ENCODE measurements around the gene MECP2. TPM values are rescaled to one million over a fixed set of nuclear protein-coding genes. Genes with fewer than 3 reads are reported as not detected.

MECP2 gene
- total and polyA plus RNA-seq, 10 of the 15 experiments (the other 5 are each of a cell fraction or from before 2014, with no cell fraction given) = 1.3 to 32.7 (median 13.7) TPM

DNA sequence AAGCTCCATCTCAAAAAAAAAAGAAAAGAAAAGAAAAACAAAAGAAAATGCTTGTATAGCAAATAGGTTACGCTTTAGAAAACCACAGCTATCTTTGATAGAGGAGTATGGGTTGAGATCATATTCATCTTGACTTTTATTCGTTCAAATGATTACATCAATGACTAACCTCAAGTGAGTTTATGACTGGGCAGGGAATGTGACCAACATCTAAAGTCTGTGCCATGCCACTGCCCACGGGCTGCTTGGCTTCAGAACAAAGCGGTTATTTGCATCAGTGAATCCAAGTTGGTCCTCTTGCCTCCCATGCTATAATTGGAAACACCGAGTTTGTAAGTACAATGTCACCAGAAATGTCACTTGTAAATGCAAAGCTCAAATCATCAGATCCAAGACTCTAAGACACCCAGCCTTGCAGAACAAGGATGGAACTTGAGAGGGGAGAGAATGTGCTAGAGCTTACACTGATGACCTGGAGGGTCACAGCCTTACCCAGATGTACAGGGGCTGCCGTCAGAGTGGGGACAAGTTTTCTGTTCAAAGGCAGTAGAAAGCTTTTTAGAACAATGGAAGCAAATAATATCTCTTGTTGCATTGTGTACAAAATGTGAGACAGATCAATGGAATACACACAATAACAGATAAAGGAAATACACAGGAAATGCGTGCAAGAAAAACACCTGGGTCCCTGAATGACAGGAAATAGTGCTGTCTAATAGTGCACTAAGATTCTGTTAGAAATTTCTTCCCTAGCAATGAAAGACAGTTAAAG is 38.1 kb upstream of the MECP2 start:
- in situ Hi-C loops (cut with MboI) (loop anchor here (25.0 kb wide), 3 partner anchors 177 to 1277 kb away; partner anchors contain the start of genes G6PD and IKBKG), intact Hi-C loops (cut with micrococcal nuclease; ENCODE audit: unreplicated experiment) (no loop called here)
- TF ChIP-seq ZNF217 (IDR thresholded peaks at IDR 0.05) (no peak), DPF2 (IDR thresholded peaks at IDR 0.05) (no peak), YY1 (IDR thresholded peaks at IDR 0.05; ENCODE audit: low read depth, low read length) (no peak), SP1 (IDR thresholded peaks at IDR 0.05; ENCODE audit: low read depth, low read length) (no peak), YBX1 (IDR thresholded peaks at IDR 0.05) (no peak), ZNF24 (IDR thresholded peaks at IDR 0.05) (no peak), HDAC2 (IDR thresholded peaks at IDR 0.05) (no peak), BRCA1 (IDR thresholded peaks at IDR 0.05; ENCODE audit: low read depth, low read length) (no peak), SREBF1 (IDR thresholded peaks at IDR 0.05; ENCODE audit: low read length) (no peak), RCOR1 (conservative IDR thresholded peaks at IDR 0.05; ENCODE audit: low read depth, low read length) (no peak), POLR2AphosphoS5 (IDR thresholded peaks at IDR 0.05; ENCODE audit: low read length) (no peak), KAT2A (conservative IDR thresholded peaks at IDR 0.05; ENCODE audit: control insufficient read depth, low read depth, low read length) (no peak), MEF2B (IDR thresholded peaks at IDR 0.05; ENCODE audit: partially characterized antibody, poor library complexity, severe bottlenecking) (no peak), ZNF384 (IDR thresholded peaks at IDR 0.05; ENCODE audit: borderline replicate concordance, low read depth, low read length) (no peak), RB1 (IDR thresholded peaks at IDR 0.05; ENCODE audit: borderline replicate concordance) (no peak), LARP7 (IDR thresholded peaks at IDR 0.05) (no peak)
- TF ChIP-seq, protein P1, sequence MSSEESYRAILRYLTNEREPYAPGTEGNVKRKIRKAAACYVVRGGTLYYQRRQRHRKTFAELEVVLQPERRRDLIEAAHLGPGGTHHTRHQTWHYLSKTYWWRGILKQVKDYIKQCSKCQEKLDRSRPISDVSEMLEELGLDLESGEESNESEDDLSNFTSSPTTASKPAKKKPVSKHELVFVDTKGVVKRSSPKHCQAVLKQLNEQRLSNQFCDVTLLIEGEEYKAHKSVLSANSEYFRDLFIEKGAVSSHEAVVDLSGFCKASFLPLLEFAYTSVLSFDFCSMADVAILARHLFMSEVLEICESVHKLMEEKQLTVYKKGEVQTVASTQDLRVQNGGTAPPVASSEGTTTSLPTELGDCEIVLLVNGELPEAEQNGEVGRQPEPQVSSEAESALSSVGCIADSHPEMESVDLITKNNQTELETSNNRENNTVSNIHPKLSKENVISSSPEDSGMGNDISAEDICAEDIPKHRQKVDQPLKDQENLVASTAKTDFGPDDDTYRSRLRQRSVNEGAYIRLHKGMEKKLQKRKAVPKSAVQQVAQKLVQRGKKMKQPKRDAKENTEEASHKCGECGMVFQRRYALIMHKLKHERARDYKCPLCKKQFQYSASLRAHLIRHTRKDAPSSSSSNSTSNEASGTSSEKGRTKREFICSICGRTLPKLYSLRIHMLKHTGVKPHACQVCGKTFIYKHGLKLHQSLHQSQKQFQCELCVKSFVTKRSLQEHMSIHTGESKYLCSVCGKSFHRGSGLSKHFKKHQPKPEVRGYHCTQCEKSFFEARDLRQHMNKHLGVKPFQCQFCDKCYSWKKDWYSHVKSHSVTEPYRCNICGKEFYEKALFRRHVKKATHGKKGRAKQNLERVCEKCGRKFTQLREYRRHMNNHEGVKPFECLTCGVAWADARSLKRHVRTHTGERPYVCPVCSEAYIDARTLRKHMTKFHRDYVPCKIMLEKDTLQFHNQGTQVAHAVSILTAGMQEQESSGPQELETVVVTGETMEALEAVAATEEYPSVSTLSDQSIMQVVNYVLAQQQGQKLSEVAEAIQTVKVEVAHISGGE (CRISPR knock-in tag; IDR thresholded peaks at IDR 0.05) = no peak
- Histone ChIP-seq H3K4me3 (no peak overlapping the region), H3K36me3 (ENCODE audit: control insufficient read depth in 2 of 2, insufficient read depth in 2 of 2, low read length in 1 of 2) (no peaks in the 10 kb centered on the region), H3K4me1 (ENCODE audit: control insufficient read depth, insufficient read depth, low read length) (no peaks in the 10 kb centered on the region), H3K4me2 (ENCODE audit: control insufficient read depth, insufficient read depth) (no peak overlapping the region), H3K79me2 (ENCODE audit: control insufficient read depth, insufficient read depth, low read length) (no peaks in the 10 kb centered on the region), H3K9ac (ENCODE audit: control insufficient read depth, insufficient read depth, low read length) (no peak overlapping the region), H3K9me3 (replicated peaks; ENCODE audit: control insufficient read depth, insufficient read depth, low read length) (no peaks in the 10 kb centered on the region; the same call in 2 of the 3 replicates), H3K27ac (ENCODE audit: control insufficient read depth, insufficient read depth) (no peak overlapping the region), H4K20me1 (ENCODE audit: control insufficient read depth, insufficient read depth) (no peaks in the 10 kb centered on the region), H3K27me3 (replicated peaks in 1 of 2; ENCODE audit: control insufficient read depth in 2 of 2, insufficient read depth in 2 of 2, low read length in 1 of 2) (no peaks in the 10 kb centered on the region; a peak in 1 of 4 replicates), H2AFZ (ENCODE audit: control insufficient read depth, low read depth, low read length) (no peak overlapping the region)
- ChIA-PET RAD21 (ENCODE audit: unreplicated experiment) (interaction anchor here (1.5 kb wide), 1 partner anchor 173 kb away, joined by 4 read pairs; no protein-coding TSS in a partner anchor), SMC1A (ENCODE audit: uncharacterized antibody, unreplicated experiment) (interaction anchor here (0.7 to 0.9 kb wide), 2 partner anchors 163 to 173 kb away, joined by 3 to 4 read pairs; no protein-coding TSS in a partner anchor), CTCF (interaction anchor here (0.9 to 4.4 kb wide), 3 partner anchors 122 to 398 kb away, joined by 3 to 17 read pairs (median 4); no protein-coding TSS in a partner anchor), POLR2A (no interaction called here)
- 21% methylated on average over 7 of the region's 7 CpGs for WGBS (ENCODE audit: insufficient coverage, insufficient replicate concordance, low lambda C conversion rate, missing lambda C conversion rate)
- BruUV-seq (replicated peaks) = no TSS peak
- FAIRE-seq (no peak), ATAC-seq (no peak), DNase-seq (ENCODE audit: low read depth, low spot score) (no peak)

Data from GM12878 (cell line).